COLO829 (cell line): Measurements from ENCODE around the gene PRRG2.

ENCODE experiments used
- DNase-seq: peaks from one replicate; pipeline ENCODE4 v3.0.0; 2012; ENCODE audit warnings: low spot score

PRRG2 gene

DNA sequence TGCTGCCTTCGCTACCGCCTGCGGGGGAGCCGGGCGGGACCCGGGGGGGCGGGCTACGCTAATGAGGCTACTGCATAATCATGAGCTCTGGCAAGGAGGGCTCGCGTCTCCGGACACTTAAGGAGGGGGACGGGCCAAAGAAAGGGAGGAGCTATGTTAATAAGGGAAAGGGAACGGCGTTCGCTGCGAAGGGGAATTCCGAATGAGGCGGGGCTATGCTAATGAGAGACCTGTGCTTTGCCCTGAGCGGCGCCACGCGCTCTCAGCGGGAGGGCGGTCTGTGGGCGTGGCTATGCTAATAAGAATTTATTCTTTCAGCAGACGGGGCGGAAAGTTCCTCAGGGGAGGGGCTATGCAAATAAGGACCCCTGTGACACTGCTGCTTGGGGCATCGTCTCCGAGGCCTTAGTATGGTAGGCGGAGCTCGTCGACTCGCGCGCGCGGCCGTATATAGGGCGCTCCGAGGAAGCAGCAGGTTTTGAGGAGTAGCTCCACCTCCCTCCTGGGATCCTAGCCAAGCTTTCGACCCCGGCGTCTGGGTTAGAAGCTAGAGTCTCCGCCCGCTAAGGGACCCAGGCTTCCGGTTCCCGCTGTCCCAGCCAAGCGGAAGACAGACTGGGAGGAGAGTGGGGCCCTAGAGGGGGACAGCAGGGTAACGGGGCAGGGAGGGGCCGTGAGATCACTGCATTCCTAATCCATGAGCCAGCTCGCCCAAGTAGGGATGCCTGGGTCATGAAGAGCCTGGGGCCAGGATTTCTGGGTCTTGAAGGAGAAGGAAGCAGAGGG is 59.2 kb downstream of the PRRG2 start, which contains the start of gene RRAS:
TSS of gene RRAS (minus strand) at position 31 of the 786 bp plus-strand sequence. CDS start 45 bp downstream, outside the sequence.
- peak; percentile 98 for DNase-seq
